ENCODE data around the gene ACSM6. TPM values are rescaled to one million over a fixed set of nuclear protein-coding genes. Genes with fewer than 3 reads are reported as not detected.
A peak's percentile ranks its signal among the peaks of the same experiment; 100 is the strongest.

ACSM6 gene
- total and polyA plus RNA-seq, 8 donors, result 0.51 to 4.3 (median 1.6) TPM

- ATAC-seq (no peak), DNase-seq (no peak), FAIRE-seq (no peak)
- H3K36me3 ChIP-seq, result peaks cover 0 to 18% (median 0%) of the 10 kb centered on the region in 3 donors
- H3K27me3 ChIP-seq, result no peaks in the 10 kb centered on the region
- TF ChIP-seq CTCF (IDR thresholded peaks at IDR 0.05), result no peak
- H3K9me3 ChIP-seq, result no peaks in the 10 kb centered on the region
- intact Hi-C loops (cut with DNase I), result no loop called here
- no peak overlapping the region for H3K27ac ChIP-seq
- 96% methylated on average over 7 of the region's 7 CpGs for WGBS, 2 donors
- H3K4me3 ChIP-seq, result no peak overlapping the region
- H3K4me1 ChIP-seq, result peaks cover 0 to 12% (median 0%) of the 10 kb centered on the region in 3 donors
Measured at GRCh38 chr10:95257849-95258248, 63.8 kb downstream of the ACSM6 start.

DNA sequence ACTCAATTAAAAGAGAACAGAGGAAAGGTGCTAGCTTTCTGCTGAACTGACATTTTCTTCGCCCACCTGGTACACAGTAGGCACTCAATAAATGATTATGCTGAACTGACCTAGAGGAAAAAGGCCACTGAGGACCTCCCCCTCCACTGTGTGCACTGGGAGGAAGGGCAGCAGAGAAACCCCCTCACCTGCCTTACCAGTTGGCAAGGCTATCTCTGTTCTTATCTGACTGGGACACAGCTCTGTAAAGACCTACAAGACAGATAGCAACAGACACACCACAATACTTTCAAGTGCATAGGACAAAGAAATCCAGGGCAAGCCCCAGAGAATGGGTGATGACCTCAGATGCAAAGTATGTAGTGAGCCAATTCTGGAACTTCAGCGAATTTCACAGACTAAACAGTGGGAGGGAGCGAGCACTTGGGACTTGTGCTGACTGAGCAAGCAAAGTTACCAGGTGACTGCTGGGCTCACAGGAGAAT is 66.4 kb downstream of the ACSM6 start:
- DNase-seq (peak in 1 of 6 donors; percentile 40), FAIRE-seq (no peak), ATAC-seq (peak; percentile 56 to 90 (median 79))
- Histone ChIP-seq H3K27me3 (no peaks in the 10 kb centered on the region), H3K4me1 (peaks cover 0 to 8% (median 0%) of the 10 kb centered on the region in 3 donors), H3K9me3 (no peaks in the 10 kb centered on the region), H3K27ac (peak overlapping the region in 2 of 4 donors; percentile 68 to 73), H3K36me3 (peaks cover 0 to 24% (median 3%) of the 10 kb centered on the region in 3 donors), H3K4me3 (no peak overlapping the region)
- 68 to 71% methylated on average over 3 of the region's 3 CpGs for WGBS, 2 donors
- intact Hi-C loops (cut with DNase I), result no loop called here
- no peak for TF ChIP-seq CTCF (IDR thresholded peaks at IDR 0.05)

DNA sequence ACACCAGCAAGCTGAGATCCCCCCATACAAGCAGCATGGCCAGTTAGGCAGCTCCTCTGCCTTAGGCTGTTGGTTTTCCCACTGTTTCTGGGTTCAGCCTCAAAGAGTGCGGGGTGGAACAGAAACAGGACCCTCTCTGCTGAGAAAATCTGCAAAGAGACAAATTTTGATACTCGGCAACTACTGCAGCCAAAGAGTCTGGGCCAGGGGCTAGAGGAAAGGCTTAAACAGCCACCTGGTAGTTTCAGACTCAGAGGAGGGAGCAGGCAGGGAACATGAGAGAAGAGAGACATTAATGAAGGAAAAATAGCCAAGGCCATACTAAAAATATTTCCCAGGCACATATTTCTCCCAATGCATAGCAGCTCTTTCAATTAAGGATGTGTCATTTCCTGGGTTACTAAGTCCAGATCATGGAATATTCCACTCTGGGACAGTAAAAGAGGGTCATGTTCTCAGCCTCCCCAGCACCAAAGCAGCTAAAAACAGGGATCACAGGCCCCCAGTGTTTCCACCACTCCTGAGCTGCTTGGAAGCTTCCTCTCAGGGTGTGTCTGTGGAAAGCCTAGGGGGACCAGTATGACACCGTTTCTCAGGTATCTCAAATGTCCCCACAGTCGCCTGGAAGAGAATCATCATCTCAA is 67.0 kb downstream of the ACSM6 start:
- peaks cover 0 to 24% (median 3%) of the 10 kb centered on the region in 3 donors for H3K36me3 ChIP-seq

DNA sequence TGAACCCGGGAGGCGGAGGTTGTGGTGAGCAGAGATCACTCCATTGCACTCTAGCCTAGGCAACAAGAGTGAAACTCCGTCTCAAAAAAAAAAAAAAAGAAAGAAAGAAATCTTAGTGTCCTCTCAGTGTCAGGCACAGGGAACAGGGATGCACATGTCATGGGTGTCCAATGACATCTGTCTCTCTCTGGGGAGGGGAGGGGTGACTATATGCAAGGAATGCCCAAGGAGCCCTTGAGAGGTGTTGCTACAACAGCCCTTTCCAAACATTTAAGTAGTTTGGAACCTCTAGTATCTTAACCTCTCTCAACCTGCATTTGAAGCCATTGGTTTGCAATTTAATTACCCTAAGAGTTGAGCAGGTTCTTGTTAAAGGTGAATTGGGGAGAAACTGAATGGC is 67.9 kb downstream of the ACSM6 start:
- ATAC-seq, result no peak
- intact Hi-C loops (cut with DNase I), result no loop called here
- H3K4me1 ChIP-seq, result peaks cover 7 to 17% (median 8%) of the 10 kb centered on the region in 3 donors
- TF ChIP-seq CTCF (IDR thresholded peaks at IDR 0.05), result no peak
- no peak for FAIRE-seq
- H3K27ac ChIP-seq, result no peak overlapping the region
- H3K4me3 ChIP-seq, result no peak overlapping the region
- WGBS, 2 donors, result 94 to 100% methylated on average over 3 of the region's 3 CpGs
- H3K27me3 ChIP-seq, result no peaks in the 10 kb centered on the region
- DNase-seq, result no peak
- peaks cover 0 to 24% (median 3%) of the 10 kb centered on the region in 3 donors for H3K36me3 ChIP-seq
- no peaks in the 10 kb centered on the region for H3K9me3 ChIP-seq

More for the DNA sequence above, 67.0 kb downstream of the ACSM6 start:
- Histone ChIP-seq H3K27ac (peak overlapping the region in 2 of 4 donors; percentile 68 to 73), H3K27me3 (no peaks in the 10 kb centered on the region), H3K9me3 (no peaks in the 10 kb centered on the region), H3K4me1 (peaks cover under 1 to 10% (median 2%) of the 10 kb centered on the region in 3 donors), H3K4me3 (no peak overlapping the region)
- no peak for TF ChIP-seq CTCF (IDR thresholded peaks at IDR 0.05)
- 84 to 89% methylated on average over 4 of the region's 4 CpGs for WGBS, 2 donors
- intact Hi-C loops (cut with DNase I), result no loop called here
- ATAC-seq (peak in 1 of 4 donors; percentile 14), DNase-seq (no peak), FAIRE-seq (no peak)

All from pancreas (tissue), 10 donors.